MM.1S (cell line): ENCODE data around the gene GRM3.

Experiments used
- CTCF ChIP-seq: fragments of 300-600 bp; sonication (generic); IDR thresholded peaks from 2 replicates; pipeline ENCODE4 v1.5.1; 2016; ENCODE audit warnings: antibody characterized with exemption, low read length, mixed read lengths
- EZH2 ChIP-seq: fragments of 300-600 bp; sonication (generic); optimal IDR thresholded peaks from 2 replicates; pipeline ENCODE3; 2017; ENCODE audit warnings: low read depth, mild to moderate bottlenecking, antibody characterized with exemption, low read length, mixed read lengths
- EZH2phosphoT487 ChIP-seq: fragments of 300-600 bp; sonication (generic); IDR thresholded peaks from 2 replicates; pipeline ENCODE4 v1.6.1; 2018; ENCODE audit warnings: antibody characterized with exemption, low read length

DNA sequence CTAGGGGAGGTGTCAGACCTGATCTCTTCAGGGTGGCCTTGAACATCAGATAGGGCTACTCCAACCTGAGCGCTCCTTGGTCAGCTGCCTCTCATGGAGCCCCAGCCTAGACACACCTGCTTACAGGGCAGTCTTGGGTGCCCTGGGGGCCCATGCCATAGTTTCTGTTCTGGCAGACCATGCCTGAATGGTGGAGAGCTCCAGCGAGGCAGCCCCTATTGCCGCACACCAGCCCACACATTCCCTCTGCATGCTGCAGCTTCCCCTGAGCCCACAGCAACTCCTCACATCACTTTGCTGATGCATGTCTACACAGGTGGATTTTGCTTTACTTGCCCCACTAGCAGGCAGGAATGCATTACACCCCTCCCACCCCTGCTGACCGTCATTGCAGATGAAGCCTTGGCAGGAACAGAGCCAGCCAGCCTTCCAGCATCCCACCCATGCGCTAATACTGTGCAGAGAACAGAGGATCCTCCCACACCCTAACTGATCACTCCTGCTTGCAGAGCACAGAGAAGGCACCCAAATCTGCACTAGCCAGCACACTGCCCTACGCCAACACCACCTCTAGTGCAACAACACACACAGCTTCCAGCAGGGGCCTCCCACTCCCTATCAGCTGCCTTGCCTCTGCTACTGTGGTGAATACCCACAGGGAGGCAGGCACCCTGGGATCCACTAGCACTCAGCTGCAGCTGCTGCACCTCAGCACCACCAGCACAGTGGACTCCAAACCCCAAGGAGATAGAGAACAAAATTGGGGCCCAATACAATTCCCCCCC is 43.0 kb upstream of the GRM3 start:
- TF ChIP-seq CTCF (no peak), EZH2 (no peak), EZH2phosphoT487 (no peak)
